GM18520 (cell line): ENCODE data around the gene BRF1.

ENCODE experiments used
- ATAC-seq: cut with Tn5 transposase; IDR thresholded peaks from one replicate; pipeline ENCODE4 v1.9.1; 2021; ENCODE audit not compliant: unreplicated experiment

BRF1 gene

GRCh38 chr14:105165134-105165704 is 135.6 kb downstream of the BRF1 start:
- ATAC-seq: no peak

GRCh38 chr14:105163040-105163742 is 137.6 kb downstream of the BRF1 start:
- no peak for ATAC-seq

GRCh38 chr14:105162669-105162979 is 138.2 kb downstream of the BRF1 start:
- no peak for ATAC-seq

- ATAC-seq: no peak
These were observed 138.7 kb downstream of the BRF1 start for GRCh38 chr14:105161964-105162668.

- ATAC-seq: no peak
These were observed 139.5 kb downstream of the BRF1 start for GRCh38 chr14:105161309-105161708.

- no peak for ATAC-seq
These were observed 140.0 kb downstream of the BRF1 start for GRCh38 chr14:105160776-105161175.

- ATAC-seq: no peak
These were observed 141.5 kb downstream of the BRF1 start for GRCh38 chr14:105159344-105159743.
